ENCODE results near the gene FAM204A.

FAM204A gene

DNA sequence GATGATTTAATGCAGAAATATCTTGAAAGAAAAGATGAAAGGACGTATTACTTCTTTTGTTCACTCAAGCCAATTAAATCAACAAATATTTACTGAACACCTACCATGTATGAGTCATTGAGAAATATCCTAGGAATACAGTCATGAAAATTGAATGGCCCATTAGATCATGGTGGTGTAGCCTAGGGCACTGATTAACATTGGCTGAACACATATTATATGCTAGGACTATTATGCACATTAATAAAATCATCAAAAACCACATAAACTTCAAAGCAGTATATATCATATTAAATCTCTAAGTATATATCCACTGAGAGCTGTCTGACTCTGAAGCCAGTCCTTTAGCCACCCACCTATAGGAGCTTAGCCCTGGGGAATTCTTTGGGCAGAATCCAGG lies 41.8 kb downstream of the FAM204A start:
- H3K9me3 ChIP-seq (ENCODE audit: control insufficient read depth, insufficient read depth, low read length), result no peaks in the 10 kb centered on the region
- no peak overlapping the region for H3K27ac ChIP-seq (ENCODE audit: low read depth, low read length)
- TF ChIP-seq CTCF (IDR thresholded peaks at IDR 0.05; ENCODE audit: low read depth, low read length, poor library complexity, severe bottlenecking) (no peak), EZH2phosphoT487 (IDR thresholded peaks at IDR 0.05; ENCODE audit: borderline replicate concordance, low read length) (no peak)
- no peaks in the 10 kb centered on the region for H3K27me3 ChIP-seq (ENCODE audit: control insufficient read depth, low read length)
- H3K9me2 ChIP-seq (replicated peaks; ENCODE audit: control insufficient read depth, low read length), result no peaks in the 10 kb centered on the region
- H3F3A ChIP-seq (ENCODE audit: control insufficient read depth, insufficient read depth), result no peaks in the 10 kb centered on the region
- no peak overlapping the region for H3K4me2 ChIP-seq (ENCODE audit: low read length)
- H3K36me3 ChIP-seq (ENCODE audit: control insufficient read depth, low read length), result no peaks in the 10 kb centered on the region
- no peak overlapping the region for H3K4me3 ChIP-seq (ENCODE audit: low read length)
- no peaks in the 10 kb centered on the region for H3K79me2 ChIP-seq (ENCODE audit: control insufficient read depth, low read length)
- 0 out of 2 replicates have a peak, but pooled peaks cover 3% of the 10 kb centered on the region for H4K20me1 ChIP-seq (ENCODE audit: control insufficient read depth, insufficient read depth, low read depth, low read length)
- no peaks in the 10 kb centered on the region for H3K4me1 ChIP-seq (ENCODE audit: control insufficient read depth, low read length)

GRCh38 chr10:118298787-118299186 lies 43.3 kb downstream of the FAM204A start:
- no peaks in the 10 kb centered on the region for H3F3A ChIP-seq (ENCODE audit: control insufficient read depth, insufficient read depth)
- no peaks in the 10 kb centered on the region for H3K9me2 ChIP-seq (replicated peaks; ENCODE audit: control insufficient read depth, low read length)
- H4K20me1 ChIP-seq (ENCODE audit: control insufficient read depth, insufficient read depth, low read depth, low read length), result 0 out of 2 replicates have a peak, but pooled peaks cover 3% of the 10 kb centered on the region
- no peaks in the 10 kb centered on the region for H3K27me3 ChIP-seq (ENCODE audit: control insufficient read depth, low read length)
- no peak overlapping the region for H3K4me3 ChIP-seq (ENCODE audit: low read length)
- no peaks in the 10 kb centered on the region for H3K9me3 ChIP-seq (ENCODE audit: control insufficient read depth, insufficient read depth, low read length)
- H3K27ac ChIP-seq (ENCODE audit: low read depth, low read length), result no peak overlapping the region
- no peaks in the 10 kb centered on the region for H3K79me2 ChIP-seq (ENCODE audit: control insufficient read depth, low read length)
- H3K4me2 ChIP-seq (ENCODE audit: low read length), result no peak overlapping the region
- H3K36me3 ChIP-seq (ENCODE audit: control insufficient read depth, low read length), result no peaks in the 10 kb centered on the region
- no peaks in the 10 kb centered on the region for H3K4me1 ChIP-seq (ENCODE audit: control insufficient read depth, low read length)
- no peak for TF ChIP-seq CTCF (IDR thresholded peaks at IDR 0.05; ENCODE audit: low read depth, low read length, poor library complexity, severe bottlenecking)
- no peak for TF ChIP-seq EZH2phosphoT487 (IDR thresholded peaks at IDR 0.05; ENCODE audit: borderline replicate concordance, low read length)

GRCh38 chr10:118291122-118291521 lies 51.0 kb downstream of the FAM204A start:
- Histone ChIP-seq H3K4me2 (ENCODE audit: low read length) (no peak overlapping the region), H3K36me3 (ENCODE audit: control insufficient read depth, low read length) (no peaks in the 10 kb centered on the region), H3K27me3 (ENCODE audit: control insufficient read depth, low read length) (peaks cover 5% of the 10 kb centered on the region; the same call in 1 of the 2 replicates), H3K9me3 (ENCODE audit: control insufficient read depth, insufficient read depth, low read length) (no peaks in the 10 kb centered on the region), H3K27ac (ENCODE audit: low read depth, low read length) (no peak overlapping the region), H4K20me1 (ENCODE audit: control insufficient read depth, insufficient read depth, low read depth, low read length) (no peaks in the 10 kb centered on the region), H3K4me3 (ENCODE audit: low read length) (no peak overlapping the region), H3K79me2 (ENCODE audit: control insufficient read depth, low read length) (no peaks in the 10 kb centered on the region), H3K4me1 (ENCODE audit: control insufficient read depth, low read length) (no peaks in the 10 kb centered on the region), H3F3A (ENCODE audit: control insufficient read depth, insufficient read depth) (no peaks in the 10 kb centered on the region), H3K9me2 (replicated peaks; ENCODE audit: control insufficient read depth, low read length) (no peaks in the 10 kb centered on the region)
- no peak for TF ChIP-seq EZH2phosphoT487 (IDR thresholded peaks at IDR 0.05; ENCODE audit: borderline replicate concordance, low read length)
- no peak for TF ChIP-seq CTCF (IDR thresholded peaks at IDR 0.05; ENCODE audit: low read depth, low read length, poor library complexity, severe bottlenecking)
